Esophagus muscularis mucosa (tissue), 4 donors: Measurements from ENCODE around the gene PARG. TPM values are rescaled to one million over a fixed set of nuclear protein-coding genes. Genes with fewer than 3 reads are reported as not detected.

ENCODE experiments used
- DNase-seq: peaks from one replicate; pipeline ENCODE4 v3.0.0-alpha.2; 2017; ENCODE audit errors: extremely low spot score
- H3K27ac ChIP-seq, 4 donors: fragments of 200-600 bp; sonication (generic); replicated peaks in 1 of 4; 1 replicate in 3 of 4; 2 replicates in 1 of 4; pipeline ENCODE4 v1.5.1; 2016 to 2019; ENCODE audit warnings: mild to moderate bottlenecking in 1 of 4
- H3K27me3 ChIP-seq, 4 donors: fragments of 200-600 bp; sonication (generic); one replicate each; pipeline versions ENCODE4 v1.5.1 to v1.6.0; 2016 to 2019
- H3K36me3 ChIP-seq, 4 donors: fragments of 200-600 bp; sonication (generic); one replicate each; pipeline ENCODE4 v1.5.1; 2016 to 2019
- H3K4me1 ChIP-seq, 4 donors: fragments of 200-600 bp; sonication (generic); one replicate each; pipeline ENCODE4 v1.5.1; 2016 to 2019
- H3K4me3 ChIP-seq, 4 donors: fragments of 200-600 bp; sonication (generic); 1 replicate in 2 of 4; 2 replicates in 2 of 4; pipeline ENCODE4 v1.5.1; 2016 to 2019; ENCODE audit warnings: mild to moderate bottlenecking in 4 of 4, moderate library complexity in 1 of 4
- H3K9me3 ChIP-seq, 4 donors: fragments of 200-600 bp; sonication (generic); 1 replicate in 3 of 4; 2 replicates in 1 of 4; pipeline ENCODE4 v1.5.1; 2016 to 2019
- EP300 ChIP-seq: sonication (generic); formaldehyde crosslinking; IDR thresholded peaks from one replicate; pipeline ENCODE4 v1.6.1; 2017; ENCODE audit warnings: antibody characterized with exemption
- POLR2A ChIP-seq: fragments of 450-650 bp; IDR thresholded peaks from one replicate; pipeline ENCODE4 v1.6.1; 2017; ENCODE audit warnings: antibody characterized with exemption, moderate library complexity, mild to moderate bottlenecking, low read depth
- POLR2AphosphoS5 ChIP-seq, 2 donors: sonication (generic); formaldehyde crosslinking; IDR thresholded peaks; one replicate each; pipeline ENCODE4 v1.6.1; 2017; ENCODE audit warnings: antibody characterized with exemption in 2 of 2
- WGBS: methylation state at CpG from one replicate; pipeline ENCODE4 v1.1.5; 2018; 5-methylcytosine and 5-hydroxymethylcytosine counted together
- intact Hi-C: fragments of 100-400 bp; cut with DNase I; formaldehyde crosslinking; loops from one replicate; pipeline ENCODE4 v1.15.1; 2023
- total RNA-seq, 4 donors: library from RNA; depleted of rRNA; stranded (reverse); fragments of >200 nt; gene quantifications; one replicate each; pipeline versions ENCODE4 v1.1.0 to v1.2.1, GENCODE V29; 2016
- TF ChIP-seq, protein P1 (sequence below), 3 experiments: fragments of 200-600 bp in 2 of 3; fragments of 450-650 bp in 1 of 3; sonication (generic) in 2 of 3; IDR thresholded peaks; one replicate each; pipeline ENCODE4 v1.5.1; 2017 to 2019; ENCODE audit warnings: antibody characterized with exemption in 3 of 3, mild to moderate bottlenecking in 2 of 3, moderate library complexity in 1 of 3

Gene PARG
- total RNA-seq, 4 donors from 2014 or later: 20.9 to 30.7 (median 23.7) TPM

DNA sequence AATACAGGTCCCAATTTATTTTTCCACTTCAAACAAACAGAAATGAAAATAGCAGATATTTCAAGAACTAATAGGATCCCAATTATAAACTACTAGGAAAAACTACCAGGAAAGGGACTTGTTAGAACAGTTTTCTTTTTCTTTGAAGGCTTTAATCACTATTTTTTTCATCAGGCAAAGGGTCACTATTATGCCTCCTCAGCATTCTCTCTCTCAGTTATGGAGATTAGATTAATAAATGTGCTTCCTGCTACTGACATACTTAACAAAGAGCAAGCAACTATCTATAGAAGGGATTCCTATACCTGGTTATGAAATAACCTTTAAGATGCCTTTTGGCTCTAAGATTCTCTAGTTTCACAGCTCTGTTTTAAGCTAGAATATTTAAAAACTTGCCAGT is 108.7 kb downstream of the PARG start:
- TF ChIP-seq POLR2A (no peak), POLR2AphosphoS5 (IDR thresholded peaks at IDR 0.05) (no peak), EP300 (no peak)
- TF ChIP-seq, protein P1, sequence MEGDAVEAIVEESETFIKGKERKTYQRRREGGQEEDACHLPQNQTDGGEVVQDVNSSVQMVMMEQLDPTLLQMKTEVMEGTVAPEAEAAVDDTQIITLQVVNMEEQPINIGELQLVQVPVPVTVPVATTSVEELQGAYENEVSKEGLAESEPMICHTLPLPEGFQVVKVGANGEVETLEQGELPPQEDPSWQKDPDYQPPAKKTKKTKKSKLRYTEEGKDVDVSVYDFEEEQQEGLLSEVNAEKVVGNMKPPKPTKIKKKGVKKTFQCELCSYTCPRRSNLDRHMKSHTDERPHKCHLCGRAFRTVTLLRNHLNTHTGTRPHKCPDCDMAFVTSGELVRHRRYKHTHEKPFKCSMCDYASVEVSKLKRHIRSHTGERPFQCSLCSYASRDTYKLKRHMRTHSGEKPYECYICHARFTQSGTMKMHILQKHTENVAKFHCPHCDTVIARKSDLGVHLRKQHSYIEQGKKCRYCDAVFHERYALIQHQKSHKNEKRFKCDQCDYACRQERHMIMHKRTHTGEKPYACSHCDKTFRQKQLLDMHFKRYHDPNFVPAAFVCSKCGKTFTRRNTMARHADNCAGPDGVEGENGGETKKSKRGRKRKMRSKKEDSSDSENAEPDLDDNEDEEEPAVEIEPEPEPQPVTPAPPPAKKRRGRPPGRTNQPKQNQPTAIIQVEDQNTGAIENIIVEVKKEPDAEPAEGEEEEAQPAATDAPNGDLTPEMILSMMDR (IDR thresholded peaks at IDR 0.05): no peak
- no peak overlapping the region for H3K4me3 ChIP-seq
- no peak for DNase-seq
- no peaks in the 10 kb centered on the region for H3K4me1 ChIP-seq
- no peak overlapping the region for H3K27ac ChIP-seq
- H3K9me3 ChIP-seq: no peaks in the 10 kb centered on the region
- H3K36me3 ChIP-seq: peaks cover 0 to 60% (median 31%) of the 10 kb centered on the region in 4 donors
- H3K27me3 ChIP-seq: no peaks in the 10 kb centered on the region
- intact Hi-C loops: no loop called here

DNA sequence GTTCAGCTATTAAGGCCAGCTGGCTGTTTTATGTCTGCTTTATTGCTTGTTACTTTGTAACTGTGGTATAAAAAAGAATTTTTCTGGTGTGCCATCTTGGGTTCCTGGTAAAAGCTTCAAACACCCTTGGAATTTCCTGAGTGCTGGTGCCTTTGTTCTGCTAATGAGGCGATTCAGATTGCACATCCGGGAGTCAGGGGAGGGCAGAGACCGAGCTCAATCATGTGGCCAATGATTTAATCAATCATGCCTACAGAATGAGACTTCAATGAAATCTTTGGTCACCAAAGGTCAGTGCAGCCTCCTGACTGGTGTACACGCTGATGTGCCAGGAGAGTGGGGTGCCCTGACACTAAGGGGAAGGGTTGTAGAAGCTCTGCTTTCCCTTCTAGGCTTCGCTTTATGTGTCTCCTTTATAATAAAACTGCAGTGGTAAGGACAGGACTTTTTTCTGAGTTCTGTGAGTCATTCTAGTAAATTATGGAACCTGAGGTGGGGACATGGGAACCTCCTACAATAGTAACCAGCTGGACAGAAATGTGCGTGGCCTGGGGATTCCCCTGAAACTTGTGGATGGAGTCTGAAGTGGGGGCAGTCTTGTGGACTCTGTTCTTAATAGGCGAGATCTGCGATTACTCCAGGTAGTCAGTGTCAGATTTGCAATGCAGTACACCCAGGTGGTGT is 110.3 kb downstream of the PARG start:
- Histone ChIP-seq H3K27me3 (no peaks in the 10 kb centered on the region), H3K36me3 (peaks cover 3 to 56% (median 22%) of the 10 kb centered on the region in 4 donors), H3K4me1 (no peaks in the 10 kb centered on the region), H3K4me3 (no peak overlapping the region), H3K9me3 (no peaks in the 10 kb centered on the region), H3K27ac (no peak overlapping the region)
- WGBS: 87% methylated on average over 5 of the region's 8 CpGs
- intact Hi-C loops: no loop called here
- TF ChIP-seq POLR2AphosphoS5 (IDR thresholded peaks at IDR 0.05): peak in 1 of 2 donors; percentile 17
- TF ChIP-seq POLR2A: no peak
- DNase-seq: no peak

DNA sequence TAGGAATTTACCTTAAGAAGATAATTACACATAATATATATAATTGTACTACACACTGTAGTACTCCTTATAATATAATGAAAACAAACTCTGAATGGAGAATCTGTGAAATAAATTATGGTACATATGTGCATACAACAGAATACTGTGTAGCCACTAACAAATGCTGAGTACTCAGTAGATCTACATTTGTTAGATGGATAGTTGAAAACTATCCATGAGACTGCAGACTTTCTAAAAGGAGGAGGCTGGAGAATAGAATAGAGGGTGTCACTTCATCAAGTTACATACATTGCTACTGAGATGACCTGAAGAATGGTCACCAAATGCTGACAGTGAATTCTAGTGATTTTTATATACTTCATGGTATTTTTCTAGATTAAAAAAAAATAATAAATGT is 111.0 kb downstream of the PARG start:
- H3K9me3 ChIP-seq: no peaks in the 10 kb centered on the region
- TF ChIP-seq POLR2AphosphoS5 (IDR thresholded peaks at IDR 0.05) (no peak), EP300 (no peak), POLR2A (no peak)
- TF ChIP-seq, protein P1 (IDR thresholded peaks at IDR 0.05): no peak
- intact Hi-C loops: no loop called here
- H3K36me3 ChIP-seq: peaks cover 3 to 63% (median 27%) of the 10 kb centered on the region in 4 donors
- no peak for DNase-seq
- H3K27me3 ChIP-seq: no peaks in the 10 kb centered on the region
- no peak overlapping the region for H3K4me3 ChIP-seq
- H3K4me1 ChIP-seq: no peaks in the 10 kb centered on the region
- H3K27ac ChIP-seq: no peak overlapping the region

DNA sequence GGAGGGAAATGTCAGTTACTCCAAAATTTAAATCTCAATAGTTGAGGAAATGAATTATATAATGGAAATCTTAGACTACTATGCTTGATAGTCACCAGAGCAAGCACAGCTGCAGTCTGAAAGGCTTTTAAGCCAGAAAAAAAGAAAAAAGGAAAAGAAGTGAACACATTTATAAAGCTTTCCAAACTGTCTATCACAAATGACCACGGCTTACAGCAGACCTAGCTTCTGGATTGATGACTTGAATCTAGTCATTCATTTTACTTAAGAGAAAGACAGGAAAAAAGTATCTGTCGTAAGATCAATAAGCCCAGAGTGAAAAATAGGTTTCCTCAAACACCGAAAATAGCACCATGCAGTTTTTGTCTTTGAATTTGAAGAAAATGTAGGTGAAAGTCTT is 111.8 kb downstream of the PARG start:
- H3K27ac ChIP-seq: no peak overlapping the region
- no peaks in the 10 kb centered on the region for H3K4me1 ChIP-seq
- H3K4me3 ChIP-seq: no peak overlapping the region
- WGBS: 78% methylated on average over 3 of the region's 3 CpGs
- H3K36me3 ChIP-seq: peaks cover 3 to 61% (median 28%) of the 10 kb centered on the region in 4 donors
- DNase-seq: no peak
- no peaks in the 10 kb centered on the region for H3K27me3 ChIP-seq
- TF ChIP-seq, protein P1 (IDR thresholded peaks at IDR 0.05): no peak
- TF ChIP-seq POLR2AphosphoS5 (IDR thresholded peaks at IDR 0.05): no peak
- no peak for TF ChIP-seq EP300
- no peak for TF ChIP-seq POLR2A
- H3K9me3 ChIP-seq: no peaks in the 10 kb centered on the region
- intact Hi-C loops: no loop called here

DNA sequence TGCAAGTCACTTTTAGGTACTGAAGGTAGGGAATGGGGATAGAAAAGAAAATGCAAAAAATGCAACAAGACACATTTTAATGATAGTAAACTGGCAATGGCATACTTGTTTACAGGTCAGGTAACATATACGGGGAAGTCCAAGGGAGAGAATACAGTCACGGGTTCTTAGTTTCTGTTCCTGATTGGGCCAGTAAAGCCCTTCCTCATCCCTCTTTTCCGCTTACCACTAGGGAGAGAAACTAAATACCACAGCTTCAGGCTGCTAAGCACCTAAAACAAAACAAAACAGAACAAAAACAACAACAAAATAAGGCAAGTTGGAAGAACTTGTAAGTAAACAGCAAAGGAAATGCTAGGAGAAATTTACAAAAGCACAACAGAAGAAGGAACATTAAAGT is 114.5 kb downstream of the PARG start:
- H3K36me3 ChIP-seq: peaks cover 3 to 54% (median 20%) of the 10 kb centered on the region in 4 donors
- WGBS: 84% methylated on average over 3 of the region's 3 CpGs

More for the DNA sequence above, 114.5 kb downstream of the PARG start:
- TF ChIP-seq, protein P1 (IDR thresholded peaks at IDR 0.05): no peak
- TF ChIP-seq POLR2AphosphoS5 (IDR thresholded peaks at IDR 0.05) (no peak), EP300 (no peak), POLR2A (no peak)
- H3K27me3 ChIP-seq: no peaks in the 10 kb centered on the region
- H3K4me1 ChIP-seq: no peaks in the 10 kb centered on the region
- H3K9me3 ChIP-seq: no peaks in the 10 kb centered on the region
- intact Hi-C loops: no loop called here
- H3K27ac ChIP-seq: no peak overlapping the region
- no peak overlapping the region for H3K4me3 ChIP-seq
- no peak for DNase-seq
